Sigmoid colon (tissue), 7 donors: ENCODE results near the gene CRYBA1. TPM values are rescaled to one million over a fixed set of nuclear protein-coding genes. Genes with fewer than 3 reads are reported as not detected.

Experiments used
- DNase-seq: peaks from one replicate; pipeline ENCODE4 v3.0.0-alpha.2; 2019
- H3K27ac ChIP-seq, 4 donors: fragments of 200-600 bp; sonication (generic); one replicate each; pipeline ENCODE4 v1.5.1; 2016 to 2019; ENCODE audit warnings: mild to moderate bottlenecking in 1 of 4
- H3K27me3 ChIP-seq, 3 donors: fragments of 200-600 bp; sonication (generic); one replicate each; pipeline ENCODE4 v1.5.1; 2019; ENCODE audit warnings: mild to moderate bottlenecking in 1 of 3
- H3K36me3 ChIP-seq, 4 donors: fragments of 200-600 bp; sonication (generic); one replicate each; pipeline ENCODE4 v1.5.1; 2016 to 2019
- H3K4me1 ChIP-seq, 4 donors: fragments of 200-600 bp; sonication (generic); one replicate each; pipeline ENCODE4 v1.5.1; 2017 to 2019
- H3K4me3 ChIP-seq, 4 donors: fragments of 200-600 bp; sonication (generic); one replicate each; pipeline ENCODE4 v1.5.1; 2017 to 2019; ENCODE audit warnings: mild to moderate bottlenecking in 2 of 4, moderate library complexity in 1 of 4
- H3K9me3 ChIP-seq, 4 donors: fragments of 200-600 bp in 3 of 4; sonication (generic) in 3 of 4; one replicate each; pipeline versions ENCODE4 v1.5.1 to v1.6.1; 2013 to 2019
- CTCF ChIP-seq, 4 experiments: fragments of 450-650 bp in 3 of 4; fragments of 200-600 bp in 1 of 4; IDR thresholded peaks; one replicate each; pipeline ENCODE4 v1.5.1; 2016 to 2019; ENCODE audit warnings: antibody characterized with exemption in 4 of 4, mild to moderate bottlenecking in 3 of 4, moderate library complexity in 2 of 4
- EP300 ChIP-seq, 4 donors: sonication (generic); formaldehyde crosslinking; IDR thresholded peaks; one replicate each; pipeline ENCODE4 v1.6.1; 2017; ENCODE audit warnings: antibody characterized with exemption in 4 of 4
- POLR2A ChIP-seq, 2 donors: fragments of 450-650 bp; IDR thresholded peaks; one replicate each; pipeline ENCODE4 v1.6.1; 2016; ENCODE audit warnings: antibody characterized with exemption in 2 of 2, mild to moderate bottlenecking in 2 of 2, moderate library complexity in 2 of 2
- POLR2AphosphoS5 ChIP-seq, 4 donors: sonication (generic); formaldehyde crosslinking; IDR thresholded peaks; one replicate each; pipeline ENCODE4 v1.6.1; 2017; ENCODE audit warnings: antibody characterized with exemption in 4 of 4
- WGBS, 2 donors: extraction: QIAGEN DNeasy Blood & Tissue Kit; methylation state at CpG; one replicate each; pipeline ENCODE4 v1.1.7; 2013; 5-methylcytosine and 5-hydroxymethylcytosine counted together
- intact Hi-C: fragments of 100-400 bp; cut with DNase I; formaldehyde crosslinking; loops from one replicate; pipeline ENCODE4 v1.15.1; 2023
- polyA plus RNA-seq, 3 donors: library from polyadenylated mRNA; stranded (reverse); fragments of 200-250 nt; gene quantifications; one replicate each; pipeline ENCODE4 v1.2.3, GENCODE V29; 2013
- total RNA-seq, 4 donors: library from RNA; depleted of rRNA; stranded (reverse); fragments of >200 nt; gene quantifications; one replicate each; pipeline ENCODE4 v1.1.0, GENCODE V29; 2016
- donor health status: healthy with polysubstance abuse.
- donor health status: Bipolar disorder and iron deficiency.
- donor health status: healthy.

The CRYBA1 gene
- total and polyA plus RNA-seq, 7 donors = not detected

GRCh38 chr17:29215174-29215573 is 31.5 kb upstream of the CRYBA1 start:
- no peak overlapping the region for H3K27ac ChIP-seq
- no peak for DNase-seq

GRCh38 chr17:29215717-29216116 is 30.9 kb upstream of the CRYBA1 start:
- no peak for TF ChIP-seq EP300 (IDR thresholded peaks at IDR 0.05)
- TF ChIP-seq CTCF (IDR thresholded peaks at IDR 0.05) = no peak
- no peak for TF ChIP-seq POLR2A (IDR thresholded peaks at IDR 0.05)
- TF ChIP-seq POLR2AphosphoS5 (IDR thresholded peaks at IDR 0.05) = no peak
- Histone ChIP-seq H3K9me3 (no peaks in the 10 kb centered on the region), H3K4me3 (no peak overlapping the region), H3K27ac (no peak overlapping the region), H3K27me3 (no peaks in the 10 kb centered on the region), H3K36me3 (no peaks in the 10 kb centered on the region), H3K4me1 (peaks cover 0 to 9% (median 7%) of the 10 kb centered on the region in 4 donors)
- WGBS, 2 donors = 85 to 87% methylated on average over 4 of the region's 4 CpGs
- intact Hi-C loops = loop anchor here (5.0 kb wide), 1 partner anchor 77 kb away; the partner anchor contains the start of gene NUFIP2
- no peak for DNase-seq

More at GRCh38 chr17:29215174-29215573, 31.5 kb upstream of the CRYBA1 start:
- Histone ChIP-seq H3K27me3 (no peaks in the 10 kb centered on the region), H3K9me3 (no peaks in the 10 kb centered on the region), H3K36me3 (no peaks in the 10 kb centered on the region), H3K4me1 (peaks cover 0 to 9% (median 7%) of the 10 kb centered on the region in 4 donors), H3K4me3 (no peak overlapping the region)
- 91 to 94% methylated on average over 10 of the region's 10 CpGs for WGBS, 2 donors
- intact Hi-C loops = loop anchor here (5.0 kb wide), 1 partner anchor 77 kb away; the partner anchor contains the start of gene NUFIP2
- no peak for TF ChIP-seq POLR2AphosphoS5 (IDR thresholded peaks at IDR 0.05)
- TF ChIP-seq EP300 (IDR thresholded peaks at IDR 0.05) = no peak
- TF ChIP-seq CTCF (IDR thresholded peaks at IDR 0.05) = no peak
- TF ChIP-seq POLR2A (IDR thresholded peaks at IDR 0.05) = no peak

GRCh38 chr17:29216181-29216580 is 30.5 kb upstream of the CRYBA1 start:
- H3K36me3 ChIP-seq = no peaks in the 10 kb centered on the region
- H3K27ac ChIP-seq = no peak overlapping the region
- H3K27me3 ChIP-seq = no peaks in the 10 kb centered on the region
- TF ChIP-seq POLR2A (IDR thresholded peaks at IDR 0.05) = no peak
- no peak for TF ChIP-seq CTCF (IDR thresholded peaks at IDR 0.05)
- TF ChIP-seq POLR2AphosphoS5 (IDR thresholded peaks at IDR 0.05) = no peak
- TF ChIP-seq EP300 (IDR thresholded peaks at IDR 0.05) = no peak
- intact Hi-C loops = loop anchor here (5.0 kb wide), 1 partner anchor 76 kb away; the partner anchor contains the start of gene NUFIP2
- H3K4me1 ChIP-seq = peaks cover 0 to 9% (median 7%) of the 10 kb centered on the region in 4 donors
- WGBS, 2 donors = 84 to 86% methylated on average over 6 of the region's 6 CpGs
- DNase-seq = no peak
- H3K9me3 ChIP-seq = no peaks in the 10 kb centered on the region
- H3K4me3 ChIP-seq = no peak overlapping the region

GRCh38 chr17:29216856-29217255 is 29.8 kb upstream of the CRYBA1 start:
- 92 to 93% methylated on average over 5 of the region's 5 CpGs for WGBS, 2 donors
- intact Hi-C loops = loop anchor here (5.0 kb wide), 1 partner anchor 75 kb away; the partner anchor contains the start of gene NUFIP2

More at GRCh38 chr17:29216856-29217255, 29.8 kb upstream of the CRYBA1 start:
- no peak overlapping the region for H3K27ac ChIP-seq
- H3K9me3 ChIP-seq = no peaks in the 10 kb centered on the region
- TF ChIP-seq EP300 (IDR thresholded peaks at IDR 0.05) = no peak
- TF ChIP-seq POLR2AphosphoS5 (IDR thresholded peaks at IDR 0.05) = no peak
- TF ChIP-seq POLR2A (IDR thresholded peaks at IDR 0.05) = no peak
- TF ChIP-seq CTCF (IDR thresholded peaks at IDR 0.05) = no peak
- H3K27me3 ChIP-seq = no peaks in the 10 kb centered on the region
- no peak for DNase-seq
- no peak overlapping the region for H3K4me3 ChIP-seq
- no peaks in the 10 kb centered on the region for H3K36me3 ChIP-seq
- H3K4me1 ChIP-seq = peaks cover 0 to 9% (median 7%) of the 10 kb centered on the region in 4 donors
